KMS-11 (cell line): ENCODE results near the gene DOK3.

Experiments
- H2AFZ ChIP-seq: fragments of 200-600 bp; sonication (generic); 2 replicates; pipeline ENCODE4 v1.6.1; 2016; ENCODE audit warnings: antibody characterized with exemption, mixed run types, low read depth
- H3K27ac ChIP-seq: fragments of 200-600 bp; sonication (generic); 2 replicates; pipeline ENCODE4 v1.6.1; 2016; ENCODE audit warnings: mild to moderate bottlenecking, mixed run types
- H3K27me3 ChIP-seq: fragments of 200-600 bp; sonication (generic); 2 replicates; pipeline ENCODE4 v1.6.1; 2017; ENCODE audit warnings: mild to moderate bottlenecking, low read depth, mixed run types, moderate library complexity; ENCODE audit not compliant: insufficient read depth
- H3K36me3 ChIP-seq: fragments of 200-600 bp; sonication (generic); 2 replicates; pipeline ENCODE4 v1.6.1; 2017; ENCODE audit warnings: mild to moderate bottlenecking, mixed run types; ENCODE audit not compliant: insufficient read depth
- H3K4me1 ChIP-seq: fragments of 200-600 bp; sonication (generic); 2 replicates; pipeline ENCODE4 v1.6.1; 2016; ENCODE audit warnings: mild to moderate bottlenecking, low read depth, mixed run types; ENCODE audit not compliant: poor library complexity, severe bottlenecking
- H3K4me2 ChIP-seq: fragments of 200-600 bp; sonication (generic); 2 replicates; pipeline ENCODE4 v1.7.0; 2016; ENCODE audit warnings: mild to moderate bottlenecking, mixed run types
- H3K4me3 ChIP-seq: fragments of 200-600 bp; sonication (generic); IDR thresholded peaks from 2 replicates; pipeline ENCODE4 v1.6.1; 2017; ENCODE audit warnings: low read depth, low read length, mixed read lengths; ENCODE audit not compliant: insufficient read depth
- H3K79me2 ChIP-seq: fragments of 200-600 bp; sonication (generic); 2 replicates; pipeline ENCODE4 v1.6.1; 2016; ENCODE audit warnings: low read depth, mixed run types; ENCODE audit not compliant: insufficient read depth
- H3K9ac ChIP-seq: fragments of 200-600 bp; sonication (generic); 2 replicates; pipeline ENCODE4 v1.6.1; 2016; ENCODE audit warnings: mild to moderate bottlenecking, mixed run types
- H4K20me1 ChIP-seq: fragments of 200-600 bp; sonication (generic); 2 replicates; pipeline ENCODE4 v1.6.1; 2016; ENCODE audit warnings: mild to moderate bottlenecking, mixed run types; ENCODE audit not compliant: insufficient read depth
- TF ChIP-seq, protein P1 (sequence below): fragments of 200-600 bp; sonication (generic); conservative IDR thresholded peaks from 2 replicates; pipeline ENCODE4 v1.6.1; 2017; ENCODE audit warnings: low read depth, mild to moderate bottlenecking, antibody characterized with exemption, low read length, moderate library complexity, mixed read lengths

DOK3 gene

DNA sequence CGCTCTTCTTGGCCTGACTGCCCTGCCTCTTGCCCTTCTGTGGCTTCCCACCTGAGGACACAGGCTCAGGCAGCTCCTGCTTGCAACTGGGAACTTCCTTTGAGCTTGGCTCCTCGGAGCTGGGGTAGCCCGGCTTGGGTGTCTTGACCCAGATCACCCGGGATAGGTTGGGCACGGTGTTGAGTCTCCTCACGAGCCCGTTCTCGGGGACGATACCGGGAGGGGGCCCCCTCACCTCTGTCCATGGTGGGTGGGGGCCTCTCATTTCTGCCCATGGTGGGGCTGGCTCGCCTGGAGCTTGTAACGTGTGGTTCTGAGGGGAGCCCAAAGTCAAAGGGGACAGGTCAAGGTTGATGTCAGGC, 14.9 kb upstream of the DOK3 start:
- no peaks in the 10 kb centered on the region for H3K4me1 ChIP-seq

DNA sequence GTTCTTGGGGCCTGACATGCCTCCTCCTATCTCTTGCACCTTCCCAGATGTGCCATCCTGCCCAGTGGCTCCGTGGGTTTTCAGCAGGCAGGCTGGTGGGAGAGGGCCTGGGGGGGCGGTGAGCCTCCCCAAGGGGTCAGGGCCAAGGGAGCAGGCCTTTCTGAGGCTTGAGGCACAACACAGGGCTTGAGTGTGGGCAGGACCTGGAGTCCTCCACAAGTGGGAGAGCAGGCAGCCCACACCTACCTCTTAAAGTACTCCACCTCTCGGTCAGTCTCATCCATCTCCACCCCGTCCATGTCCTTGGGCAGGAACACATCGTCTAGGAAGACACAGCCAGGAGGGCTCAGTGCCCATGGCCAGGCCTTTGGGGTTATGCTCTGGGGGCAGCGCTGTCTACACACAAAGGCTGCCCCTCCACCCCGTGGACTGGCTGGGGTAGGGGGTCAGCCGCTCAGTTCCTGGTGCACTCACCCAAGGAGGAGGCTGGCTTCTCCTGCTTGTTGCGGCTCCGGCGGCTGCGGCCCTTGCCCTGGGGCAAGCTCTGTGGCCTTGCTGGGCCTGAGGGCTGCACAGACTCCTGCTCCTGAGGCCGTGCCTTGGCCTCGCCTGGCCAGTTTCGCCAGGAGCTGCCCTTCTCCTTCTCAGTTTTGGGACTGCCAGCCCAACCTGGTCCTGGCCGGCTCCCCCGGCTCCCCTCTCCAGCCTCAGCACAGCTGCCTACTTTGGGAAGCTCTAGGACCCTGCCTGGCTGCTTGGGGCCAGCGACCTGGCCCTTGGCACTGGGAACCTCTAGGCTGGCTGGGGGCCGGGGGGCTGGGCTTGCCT, 14.3 kb upstream of the DOK3 start:
- no peaks in the 10 kb centered on the region for H3K27me3 ChIP-seq
- no peak overlapping the region for H2AFZ ChIP-seq
- no peak overlapping the region for H3K9ac ChIP-seq
- H3K27ac ChIP-seq: no peak overlapping the region
- no peaks in the 10 kb centered on the region for H3K79me2 ChIP-seq
- H3K36me3 ChIP-seq: no peaks in the 10 kb centered on the region
- no peak overlapping the region for H3K4me2 ChIP-seq
- H3K4me1 ChIP-seq: peaks cover 2% of the 10 kb centered on the region
- H4K20me1 ChIP-seq: no peaks in the 10 kb centered on the region
- H3K4me3 ChIP-seq: no peak overlapping the region
- TF ChIP-seq, protein P1, sequence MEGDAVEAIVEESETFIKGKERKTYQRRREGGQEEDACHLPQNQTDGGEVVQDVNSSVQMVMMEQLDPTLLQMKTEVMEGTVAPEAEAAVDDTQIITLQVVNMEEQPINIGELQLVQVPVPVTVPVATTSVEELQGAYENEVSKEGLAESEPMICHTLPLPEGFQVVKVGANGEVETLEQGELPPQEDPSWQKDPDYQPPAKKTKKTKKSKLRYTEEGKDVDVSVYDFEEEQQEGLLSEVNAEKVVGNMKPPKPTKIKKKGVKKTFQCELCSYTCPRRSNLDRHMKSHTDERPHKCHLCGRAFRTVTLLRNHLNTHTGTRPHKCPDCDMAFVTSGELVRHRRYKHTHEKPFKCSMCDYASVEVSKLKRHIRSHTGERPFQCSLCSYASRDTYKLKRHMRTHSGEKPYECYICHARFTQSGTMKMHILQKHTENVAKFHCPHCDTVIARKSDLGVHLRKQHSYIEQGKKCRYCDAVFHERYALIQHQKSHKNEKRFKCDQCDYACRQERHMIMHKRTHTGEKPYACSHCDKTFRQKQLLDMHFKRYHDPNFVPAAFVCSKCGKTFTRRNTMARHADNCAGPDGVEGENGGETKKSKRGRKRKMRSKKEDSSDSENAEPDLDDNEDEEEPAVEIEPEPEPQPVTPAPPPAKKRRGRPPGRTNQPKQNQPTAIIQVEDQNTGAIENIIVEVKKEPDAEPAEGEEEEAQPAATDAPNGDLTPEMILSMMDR: no peak

More for the DNA sequence above, 14.9 kb upstream of the DOK3 start:
- TF ChIP-seq, protein P1: no peak
- no peak overlapping the region for H3K4me3 ChIP-seq
- no peaks in the 10 kb centered on the region for H3K79me2 ChIP-seq
- no peak overlapping the region for H3K9ac ChIP-seq
- H3K27me3 ChIP-seq: no peaks in the 10 kb centered on the region
- H3K36me3 ChIP-seq: no peaks in the 10 kb centered on the region
- H4K20me1 ChIP-seq: no peaks in the 10 kb centered on the region
- no peak overlapping the region for H3K4me2 ChIP-seq
- no peak overlapping the region for H3K27ac ChIP-seq
- H2AFZ ChIP-seq: no peak overlapping the region

DNA sequence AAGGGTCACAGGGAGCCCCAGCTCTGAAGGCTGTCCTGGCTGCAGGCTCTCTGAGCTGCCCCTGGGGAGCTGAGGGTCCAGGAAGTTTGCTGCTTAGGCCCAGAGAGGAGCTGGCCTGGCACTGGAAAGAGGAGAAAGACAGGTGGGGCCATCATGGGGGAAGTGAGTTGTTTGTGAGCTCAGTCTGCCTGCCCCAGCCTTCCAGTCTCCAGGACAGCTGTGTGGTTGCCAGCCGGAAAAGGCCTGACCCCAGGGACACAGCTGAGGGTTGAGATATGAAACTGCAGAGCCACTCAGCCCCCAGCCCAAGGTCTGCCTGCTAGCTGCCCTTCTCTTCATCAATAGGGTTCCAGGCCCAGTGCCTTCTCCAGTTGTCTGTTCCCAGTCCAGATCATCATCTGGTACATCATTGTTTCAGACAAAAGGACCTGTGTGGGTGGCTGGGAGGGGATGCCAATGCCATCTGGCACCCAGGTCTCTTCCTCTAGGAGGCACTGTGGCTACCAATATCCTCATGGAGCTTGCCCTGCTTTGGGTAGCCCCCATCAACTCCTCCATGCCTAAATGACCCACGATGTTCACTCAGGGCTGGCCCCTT, 11.4 kb upstream of the DOK3 start:
- no peaks in the 10 kb centered on the region for H3K27me3 ChIP-seq
- H3K79me2 ChIP-seq: 0 out of 2 replicates have a peak, but pooled peaks cover 3% of the 10 kb centered on the region
- H3K36me3 ChIP-seq: no peaks in the 10 kb centered on the region
- no peak overlapping the region for H3K4me2 ChIP-seq
- no peak overlapping the region for H3K4me3 ChIP-seq
- no peak overlapping the region for H3K27ac ChIP-seq
- H2AFZ ChIP-seq: no peak overlapping the region
- no peak overlapping the region for H3K9ac ChIP-seq
- H3K4me1 ChIP-seq: peaks cover 3% of the 10 kb centered on the region
- H4K20me1 ChIP-seq: no peaks in the 10 kb centered on the region
- TF ChIP-seq, protein P1: no peak

DNA sequence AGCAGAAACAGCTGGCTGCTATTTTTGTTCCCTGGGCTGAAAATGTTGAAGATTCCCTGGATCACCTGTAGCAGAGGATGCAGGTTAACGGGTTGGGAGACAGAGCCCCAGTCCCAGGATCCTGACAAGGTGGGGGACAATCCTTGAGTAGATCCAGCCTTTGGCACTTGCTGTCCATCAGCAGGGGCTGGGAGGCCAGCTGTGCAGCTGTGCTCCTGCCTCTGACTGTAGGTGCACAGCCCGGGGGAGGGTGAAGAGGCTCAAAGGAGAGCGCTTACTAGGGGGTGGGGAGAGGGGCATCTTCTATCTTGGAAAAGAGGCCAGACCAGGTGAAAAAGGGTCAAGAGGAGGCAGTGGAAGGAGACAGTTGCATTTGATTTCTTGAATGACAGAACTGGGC, 10.6 kb upstream of the DOK3 start:
- no peak overlapping the region for H3K27ac ChIP-seq
- TF ChIP-seq, protein P1: no peak
- H3K9ac ChIP-seq: no peak overlapping the region
- no peaks in the 10 kb centered on the region for H4K20me1 ChIP-seq
- no peak overlapping the region for H3K4me2 ChIP-seq
- peaks cover 3% of the 10 kb centered on the region for H3K4me1 ChIP-seq
- no peak overlapping the region for H3K4me3 ChIP-seq
- H3K27me3 ChIP-seq: no peaks in the 10 kb centered on the region
- no peak overlapping the region for H2AFZ ChIP-seq
- no peaks in the 10 kb centered on the region for H3K36me3 ChIP-seq
- H3K79me2 ChIP-seq: 0 out of 2 replicates have a peak, but pooled peaks cover 8% of the 10 kb centered on the region
